Mesendoderm (in vitro differentiated cells): ENCODE data around the gene SNRPD3.

Source experiments
- DNase-seq: peaks from one replicate; pipeline ENCODE4 v3.0.0; 2013
- H2AK5ac ChIP-seq: 2 replicates; pipeline ENCODE4 v1.6.1; 2013; ENCODE audit warnings: low read length, inconsistent platforms
- H2BK120ac ChIP-seq: 2 replicates; pipeline ENCODE4 v1.6.1; 2013; ENCODE audit warnings: low read depth, mild to moderate bottlenecking, low read length, moderate library complexity, mixed read lengths
- H2BK15ac ChIP-seq: replicated peaks from 2 replicates; pipeline ENCODE4 v1.6.1; 2013; ENCODE audit warnings: low read depth, mild to moderate bottlenecking, moderate library complexity
- H2BK5ac ChIP-seq: 2 replicates; pipeline ENCODE4 v1.6.1; 2013; ENCODE audit warnings: low read length, inconsistent platforms
- H3K18ac ChIP-seq: 2 replicates; pipeline ENCODE4 v1.6.1; 2013; ENCODE audit warnings: mild to moderate bottlenecking, low read length, mixed read lengths
- H3K23ac ChIP-seq: one replicate; pipeline ENCODE4 v1.6.1; 2013; ENCODE audit warnings: low read length
- H3K27ac ChIP-seq: 2 replicates; pipeline ENCODE4 v1.5.1; 2013; ENCODE audit warnings: low read depth, mild to moderate bottlenecking, inconsistent platforms, low read length, moderate library complexity
- H3K27me3 ChIP-seq: 2 replicates; pipeline ENCODE4 v1.6.1; 2013; ENCODE audit warnings: low read length, control low read depth, mild to moderate bottlenecking, inconsistent platforms; ENCODE audit not compliant: insufficient read depth, poor library complexity
- H3K36me3 ChIP-seq: 2 replicates; pipeline ENCODE4 v1.6.1; 2013; ENCODE audit warnings: low read length, inconsistent platforms; ENCODE audit not compliant: control insufficient read depth, insufficient read depth
- H3K4ac ChIP-seq: one replicate; pipeline ENCODE4 v1.6.1; 2013; ENCODE audit warnings: low read depth, mild to moderate bottlenecking, low read length, moderate library complexity
- H3K4me1 ChIP-seq: 2 replicates; pipeline ENCODE4 v1.6.1; 2013; ENCODE audit warnings: low read depth, low read length, inconsistent platforms; ENCODE audit not compliant: control insufficient read depth
- H3K4me2 ChIP-seq: 2 replicates; pipeline ENCODE4 v1.6.1; 2013; ENCODE audit warnings: low read length
- H3K4me3 ChIP-seq: 2 replicates; pipeline ENCODE4 v1.5.1; 2013; ENCODE audit warnings: mild to moderate bottlenecking, low read length
- H3K56ac ChIP-seq: one replicate; pipeline ENCODE4 v1.6.1; 2013; ENCODE audit warnings: low read length
- H3K79me1 ChIP-seq: 2 replicates; pipeline ENCODE4 v1.6.1; 2013; ENCODE audit warnings: low read length, inconsistent platforms
- H3K79me2 ChIP-seq: 2 replicates; pipeline ENCODE4 v1.6.1; 2013; ENCODE audit warnings: mild to moderate bottlenecking, low read length; ENCODE audit not compliant: control insufficient read depth, insufficient read depth
- H3K9ac ChIP-seq: 2 replicates; pipeline ENCODE4 v1.6.1; 2013; ENCODE audit warnings: low read length, inconsistent platforms
- H4K5ac ChIP-seq: one replicate; pipeline ENCODE4 v1.6.1; 2013; ENCODE audit warnings: low read length
- H4K8ac ChIP-seq: one replicate; pipeline ENCODE4 v1.6.1; 2013; ENCODE audit warnings: low read depth, mild to moderate bottlenecking, control low read depth, low read length, moderate library complexity
- WGBS: extraction: QIAGEN DNeasy Blood & Tissue Kit; methylation state at CpG from one replicate; pipeline ENCODE4 v1.1.7; 2013; ENCODE audit warnings: low lambda C conversion rate, missing lambda C conversion rate; ENCODE audit not compliant: insufficient coverage; ENCODE audit errors: extremely low coverage; 5-methylcytosine and 5-hydroxymethylcytosine counted together

Gene SNRPD3

GRCh38 chr22:24587948-24588347 lies 32.1 kb downstream of the SNRPD3 start:
- no peak overlapping the region for H3K56ac ChIP-seq
- H3K18ac ChIP-seq = no peak overlapping the region
- no CpG with 5 or more reads among the region's 8 CpGs for WGBS

GRCh38 chr22:24588381-24588756 lies 32.6 kb downstream of the SNRPD3 start:
- Histone ChIP-seq H3K4ac (no peak overlapping the region), H4K5ac (no peak overlapping the region), H4K8ac (no peak overlapping the region), H3K4me2 (no peak overlapping the region), H3K79me2 (no peaks in the 10 kb centered on the region), H3K9ac (no peak overlapping the region), H2BK120ac (no peak overlapping the region), H3K36me3 (no peaks in the 10 kb centered on the region), H3K79me1 (peaks cover 2% of the 10 kb centered on the region), H3K56ac (no peak overlapping the region), H3K18ac (no peak overlapping the region), H3K27me3 (no peaks in the 10 kb centered on the region), H3K4me1 (peaks cover 3% of the 10 kb centered on the region), H3K23ac (no peak overlapping the region), H2AK5ac (no peak overlapping the region), H3K27ac (no peak overlapping the region), H3K4me3 (no peak overlapping the region), H2BK15ac (no peak overlapping the region), H2BK5ac (no peak overlapping the region)
- WGBS = no CpG with 5 or more reads among the region's 13 CpGs
- no peak for DNase-seq

More at GRCh38 chr22:24587948-24588347, 32.1 kb downstream of the SNRPD3 start:
- H3K4me2 ChIP-seq = no peak overlapping the region
- H3K23ac ChIP-seq = no peak overlapping the region
- H3K27me3 ChIP-seq = no peaks in the 10 kb centered on the region
- no peak overlapping the region for H3K27ac ChIP-seq
- no peak overlapping the region for H3K4me3 ChIP-seq
- H2BK120ac ChIP-seq = no peak overlapping the region
- H4K5ac ChIP-seq = no peak overlapping the region
- no peak for DNase-seq
- no peak overlapping the region for H2BK5ac ChIP-seq
- no peaks in the 10 kb centered on the region for H3K79me2 ChIP-seq
- no peak overlapping the region for H2BK15ac ChIP-seq
- no peak overlapping the region for H2AK5ac ChIP-seq
- H4K8ac ChIP-seq = no peak overlapping the region
- H3K79me1 ChIP-seq = peaks cover 2% of the 10 kb centered on the region
- no peak overlapping the region for H3K4ac ChIP-seq
- H3K36me3 ChIP-seq = no peaks in the 10 kb centered on the region
- H3K4me1 ChIP-seq = peaks cover 3% of the 10 kb centered on the region
- no peak overlapping the region for H3K9ac ChIP-seq

DNA sequence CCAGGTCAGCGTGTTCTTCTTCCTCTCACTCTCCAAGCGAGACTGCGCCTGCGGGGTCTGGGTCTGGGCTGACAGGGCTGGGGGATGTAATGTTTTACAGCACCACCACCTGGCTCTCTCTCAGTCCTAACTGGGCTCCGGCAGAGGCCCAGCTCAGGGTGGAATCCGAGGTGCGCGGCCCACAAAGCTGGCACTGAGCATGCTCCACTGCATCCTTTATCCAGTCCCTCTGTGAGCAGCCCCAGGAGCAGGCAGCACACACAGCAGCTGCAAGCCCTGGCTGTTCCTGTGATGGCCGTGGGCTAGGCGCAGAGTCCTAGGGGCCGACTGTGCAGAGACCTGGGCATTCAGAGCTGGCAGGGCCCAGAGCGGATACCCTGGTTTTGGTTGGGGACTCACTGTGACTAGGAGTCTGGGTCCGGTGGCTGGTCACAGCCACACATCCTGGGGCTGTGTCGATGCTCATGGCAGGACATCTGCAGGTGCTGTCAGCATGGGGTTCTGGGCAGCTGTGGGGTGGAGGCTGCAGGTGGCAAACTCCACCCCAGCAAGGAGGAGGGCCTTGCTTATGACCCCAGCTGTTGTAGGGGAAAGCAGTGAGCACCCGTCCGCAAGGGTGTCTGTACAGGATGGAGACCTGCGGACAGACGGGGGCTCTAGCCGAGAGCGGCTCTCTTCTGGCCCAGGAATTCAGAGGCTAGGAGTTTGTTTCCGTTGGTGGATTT lies 33.1 kb downstream of the SNRPD3 start:
- no peaks in the 10 kb centered on the region for H3K36me3 ChIP-seq
- H2BK5ac ChIP-seq = no peak overlapping the region

DNA sequence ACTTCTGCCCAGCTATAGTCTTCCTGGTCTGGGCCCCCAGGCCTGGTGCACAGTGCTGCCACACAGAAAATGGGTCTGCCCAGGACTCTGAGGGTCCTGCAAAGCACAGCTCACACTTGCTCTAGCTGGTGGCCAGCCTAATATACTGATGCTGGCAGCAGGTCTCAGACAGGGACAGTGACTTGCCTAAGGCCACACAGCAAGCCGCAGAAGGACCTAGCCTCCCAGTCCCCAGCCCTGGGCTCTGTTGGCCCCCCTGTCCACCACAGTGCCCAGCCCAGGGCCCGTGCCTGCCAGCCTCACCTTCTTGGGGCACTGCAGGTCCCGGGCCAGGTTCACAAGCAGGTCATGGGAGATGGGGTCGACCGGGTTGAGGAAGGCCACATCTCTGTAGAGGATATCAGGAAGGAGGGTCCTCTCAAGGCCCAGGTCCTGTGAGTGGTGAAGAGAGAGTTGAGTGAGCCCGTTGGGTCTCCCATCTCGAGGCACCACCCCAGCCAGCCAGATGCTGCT lies 33.8 kb downstream of the SNRPD3 start:
- no CpG with 5 or more reads among the region's 7 CpGs for WGBS

More for the DNA sequence above, 33.1 kb downstream of the SNRPD3 start:
- no peak overlapping the region for H3K23ac ChIP-seq
- no peaks in the 10 kb centered on the region for H3K27me3 ChIP-seq
- no peak overlapping the region for H2BK120ac ChIP-seq
- H4K8ac ChIP-seq = no peak overlapping the region
- no peak overlapping the region for H3K9ac ChIP-seq
- no peak overlapping the region for H2BK15ac ChIP-seq
- H3K4me1 ChIP-seq = peaks cover 3% of the 10 kb centered on the region
- WGBS = no CpG with 5 or more reads among the region's 21 CpGs
- no peak overlapping the region for H3K4me2 ChIP-seq
- H3K79me1 ChIP-seq = peaks cover 2% of the 10 kb centered on the region
- no peaks in the 10 kb centered on the region for H3K79me2 ChIP-seq
- DNase-seq = no peak
- no peak overlapping the region for H3K56ac ChIP-seq
- H3K18ac ChIP-seq = no peak overlapping the region
- no peak overlapping the region for H2AK5ac ChIP-seq
- H3K27ac ChIP-seq = no peak overlapping the region
- H4K5ac ChIP-seq = no peak overlapping the region
- no peak overlapping the region for H3K4ac ChIP-seq
- no peak overlapping the region for H3K4me3 ChIP-seq

DNA sequence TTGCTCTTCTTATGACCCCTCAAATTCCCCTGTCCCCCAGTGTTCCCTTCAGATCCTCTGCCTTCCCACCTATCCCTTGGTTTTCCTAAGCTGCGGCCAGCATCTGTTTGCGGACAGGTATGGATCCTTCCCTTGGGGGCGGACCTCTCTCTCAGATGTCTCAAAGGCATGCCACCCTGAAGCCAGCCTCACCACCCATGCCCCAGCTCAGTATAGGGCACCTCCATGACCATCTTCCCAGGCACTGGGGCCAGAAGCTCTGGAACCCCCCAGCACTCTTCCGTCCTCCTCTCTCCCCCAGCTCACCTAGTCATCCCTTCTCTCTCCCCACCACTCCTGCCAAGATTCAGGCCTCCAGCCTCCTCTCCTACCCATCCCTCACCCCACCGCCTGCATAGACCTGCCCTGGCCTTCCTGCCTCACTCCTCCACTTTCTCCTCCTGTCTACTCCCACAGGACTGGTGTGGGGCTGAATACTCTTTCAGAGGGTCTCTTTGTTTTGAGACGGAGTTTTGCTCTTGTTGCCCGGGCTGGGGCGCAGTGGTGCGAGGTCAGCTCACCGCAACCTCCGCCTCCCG lies 34.9 kb downstream of the SNRPD3 start:
- Histone ChIP-seq H3K4me3 (no peak overlapping the region), H2BK120ac (no peak overlapping the region), H4K8ac (no peak overlapping the region), H3K36me3 (no peaks in the 10 kb centered on the region), H3K4me2 (no peak overlapping the region), H3K27ac (no peak overlapping the region), H3K27me3 (no peaks in the 10 kb centered on the region), H2BK5ac (no peak overlapping the region), H3K23ac (peak overlapping the region; percentile 15), H3K9ac (no peak overlapping the region), H3K56ac (no peak overlapping the region), H3K4ac (no peak overlapping the region), H3K79me1 (peaks cover 2% of the 10 kb centered on the region), H3K79me2 (no peaks in the 10 kb centered on the region), H3K4me1 (peaks cover 3% of the 10 kb centered on the region), H3K18ac (no peak overlapping the region), H4K5ac (no peak overlapping the region), H2BK15ac (no peak overlapping the region), H2AK5ac (no peak overlapping the region)
- no CpG with 5 or more reads among the region's 12 CpGs for WGBS
- DNase-seq = no peak

More for the DNA sequence above, 33.8 kb downstream of the SNRPD3 start:
- H3K27ac ChIP-seq = no peak overlapping the region
- no peaks in the 10 kb centered on the region for H3K79me2 ChIP-seq
- H2BK5ac ChIP-seq = no peak overlapping the region
- H3K9ac ChIP-seq = no peak overlapping the region
- no peak overlapping the region for H3K4ac ChIP-seq
- H4K8ac ChIP-seq = no peak overlapping the region
- H3K4me1 ChIP-seq = peaks cover 3% of the 10 kb centered on the region
- H3K56ac ChIP-seq = no peak overlapping the region
- H3K4me2 ChIP-seq = no peak overlapping the region
- no peak overlapping the region for H3K4me3 ChIP-seq
- H3K79me1 ChIP-seq = peaks cover 2% of the 10 kb centered on the region
- H2BK120ac ChIP-seq = no peak overlapping the region
- H3K18ac ChIP-seq = no peak overlapping the region
- H3K36me3 ChIP-seq = no peaks in the 10 kb centered on the region
- no peak for DNase-seq
- no peak overlapping the region for H2BK15ac ChIP-seq
- H2AK5ac ChIP-seq = no peak overlapping the region
- no peak overlapping the region for H3K23ac ChIP-seq
- H3K27me3 ChIP-seq = no peaks in the 10 kb centered on the region
- no peak overlapping the region for H4K5ac ChIP-seq
